Endothelial cell of umbilical vein (primary cell): ENCODE data around the gene ALG12. TPM values are rescaled to one million over a fixed set of nuclear protein-coding genes. Genes with fewer than 3 reads are reported as not detected.

Experiments
- BruUV-seq: library from RNA; stranded (reverse); fragments of 400-500 nt; replicated peaks from 2 replicates; lab custom pipeline; 2021; lab: Mats Ljungman, UMichigan
- CTCF ChIA-PET: fragments of 300-600, 350-600 bp; sonication (Branson Sonifier 250); formaldehyde crosslinking; loops from one replicate; lab custom pipeline; 2021; ENCODE audit warnings: antibody characterized with exemption, inconsistent platforms; lab: Charles Lee
- POLR2A ChIA-PET: fragments of 300-600, 350-600 bp; sonication (Branson Sonifier 250); formaldehyde crosslinking; loops from one replicate; lab custom pipeline; 2021; ENCODE audit warnings: antibody characterized with exemption, inconsistent platforms; lab: Charles Lee
- DNase-seq: peaks from one replicate; pipeline ENCODE4 v3.0.0-alpha.2; 2011; ENCODE audit warnings: low read depth, low spot score
- FAIRE-seq: peaks from 2 replicates; lab custom pipeline; 2011; peaks lifted over from hg19 to GRCh38; lab: Jason Lieb, UNC
- H2AFZ ChIP-seq: 2 replicates; pipeline ENCODE4 v1.6.0; 2012; ENCODE audit warnings: low read depth, low read length, control low read depth, inconsistent platforms
- H3K27ac ChIP-seq: 2 replicates; pipeline ENCODE4 v1.5.1; 2011; ENCODE audit warnings: low read depth, mild to moderate bottlenecking, control low read depth, low read length, moderate library complexity; ENCODE audit not compliant: insufficient read depth
- H3K27me3 ChIP-seq, 2 experiments: 2 replicates each; pipeline versions ENCODE4 v1.6.0 to v1.6.1; 2011; ENCODE audit warnings: low read length in 2 of 2, mixed read lengths in 1 of 2; ENCODE audit not compliant: control insufficient read depth in 2 of 2, insufficient read depth in 2 of 2
- H3K36me3 ChIP-seq, 2 experiments: 2 replicates in 1 of 2; 3 replicates in 1 of 2; pipeline ENCODE4 v1.5.1; 2011; ENCODE audit warnings: low read length in 2 of 2, mild to moderate bottlenecking in 1 of 2, moderate library complexity in 1 of 2; ENCODE audit not compliant: control insufficient read depth in 2 of 2, insufficient read depth in 2 of 2; ENCODE audit errors: extremely low read depth in 1 of 2
- H3K4me1 ChIP-seq: 3 replicates; pipeline ENCODE4 v1.5.1; 2011; ENCODE audit warnings: mild to moderate bottlenecking, low read length; ENCODE audit not compliant: control insufficient read depth, insufficient read depth; ENCODE audit errors: extremely low read depth
- H3K4me2 ChIP-seq: 2 replicates; pipeline ENCODE4 v1.6.1; 2011; ENCODE audit warnings: low read length, control low read depth, mixed read lengths; ENCODE audit not compliant: insufficient read depth
- H3K4me3 ChIP-seq, 3 experiments: fragments of 200-600 bp in 1 of 3; sonication (generic), shearing (Covaris generic) in 1 of 3; replicated peaks in 1 of 3; 2 replicates each; pipeline ENCODE4 v1.5.1; 2011 to 2016; ENCODE audit warnings: control low read depth in 3 of 3, low read length in 3 of 3, mild to moderate bottlenecking in 2 of 3, inconsistent platforms in 1 of 3, low read depth in 1 of 3, moderate library complexity in 1 of 3; ENCODE audit not compliant: insufficient read depth in 1 of 3
- H3K79me2 ChIP-seq: 2 replicates; pipeline ENCODE4 v1.6.0; 2012; ENCODE audit warnings: low read length, inconsistent platforms; ENCODE audit not compliant: control insufficient read depth, insufficient read depth
- H3K9ac ChIP-seq: replicated peaks from 2 replicates; pipeline ENCODE3; 2011; ENCODE audit warnings: low read length, control low read depth; ENCODE audit not compliant: insufficient read depth; ENCODE audit errors: extremely low read depth
- H3K9me1 ChIP-seq: replicated peaks from 3 replicates; pipeline ENCODE4 v1.6.0; 2011; ENCODE audit warnings: mild to moderate bottlenecking, low read length; ENCODE audit not compliant: control insufficient read depth, insufficient read depth; ENCODE audit errors: extremely low read depth
- H3K9me3 ChIP-seq: replicated peaks from 2 replicates; pipeline ENCODE4 v1.5.1; 2012; ENCODE audit warnings: low read length, inconsistent platforms; ENCODE audit not compliant: control insufficient read depth, insufficient read depth
- H4K20me1 ChIP-seq: replicated peaks from 2 replicates; pipeline ENCODE3; 2011; ENCODE audit warnings: mild to moderate bottlenecking, low read length; ENCODE audit not compliant: control insufficient read depth, insufficient read depth; ENCODE audit errors: extremely low read depth
- EZH2 ChIP-seq: IDR thresholded peaks from 2 replicates; pipeline ENCODE4 v1.6.1; 2012; ENCODE audit warnings: borderline replicate concordance, low read depth, mild to moderate bottlenecking, moderate library complexity, low read length, inconsistent platforms; ENCODE audit not compliant: severe bottlenecking
- FOS ChIP-seq: IDR thresholded peaks from 2 replicates; pipeline ENCODE4 v1.6.1; 2011; ENCODE audit warnings: mild to moderate bottlenecking, low read length, moderate library complexity, borderline replicate concordance; ENCODE audit not compliant: insufficient read depth
- GATA2 ChIP-seq: IDR thresholded peaks from 2 replicates; pipeline ENCODE4 v1.7.0; 2011; ENCODE audit warnings: low read depth, mild to moderate bottlenecking, moderate library complexity, mixed read lengths, low read length; ENCODE audit not compliant: insufficient read length, insufficient read depth
- JUN ChIP-seq: IDR thresholded peaks from 2 replicates; pipeline ENCODE4 v1.6.1; 2011; ENCODE audit warnings: borderline replicate concordance, low read depth; ENCODE audit not compliant: insufficient read length, insufficient read depth
- MYC ChIP-seq: IDR thresholded peaks from one replicate; pipeline ENCODE4 v1.6.1; 2011; ENCODE audit warnings: mild to moderate bottlenecking, low read depth, low read length
- POLR2A ChIP-seq: IDR thresholded peaks from 2 replicates; pipeline ENCODE4 v1.6.1; 2012; ENCODE audit warnings: low read depth, mild to moderate bottlenecking, control low read depth, low read length
- POLR2AphosphoS5 ChIP-seq: IDR thresholded peaks from 2 replicates; pipeline ENCODE4 v1.6.1; 2012; ENCODE audit warnings: low read depth, mild to moderate bottlenecking, control low read depth, low read length, moderate library complexity; ENCODE audit not compliant: insufficient read depth
- dilution Hi-C: fragments of 300-500 bp; cut with MboI; formaldehyde crosslinking; loops from one replicate; pipeline ENCODE4 v1.15.0; 2019; ENCODE audit warnings: low sequenced_read_pairs; ENCODE audit not compliant: extremely low pct_ligation_motif_present
- intact Hi-C: fragments of 100-400 bp; cut with micrococcal nuclease; formaldehyde crosslinking; loops from one replicate; pipeline ENCODE4 v1.10.0; 2022
- polyA plus RNA-seq, 4 experiments: library from polyadenylated mRNA; depleted of rRNA in 3 of 4; stranded (reverse) in 3 of 4; unstranded in 1 of 4; fragments of >200 nt; gene quantifications; 2 replicates each; pipeline versions ENCODE4 v1.2.1 to v1.2.3, GENCODE V29; 2011 to 2012; ENCODE audit warnings: missing spikeins in 1 of 4
- total RNA-seq: library from RNA; stranded (reverse); gene quantifications from 2 replicates; pipeline ENCODE4 v1.2.3, GENCODE V29; 2021
- TF ChIP-seq, protein P1 (sequence below), 2 donors: IDR thresholded peaks; 1 replicate in 1 of 2; 2 replicates in 1 of 2; pipeline ENCODE4 v1.5.1; 2011; ENCODE audit warnings: low read length in 2 of 2, mild to moderate bottlenecking in 2 of 2, moderate library complexity in 2 of 2, control low read depth in 1 of 2, inconsistent platforms in 1 of 2, low read depth in 1 of 2; ENCODE audit not compliant: insufficient read depth in 1 of 2; ENCODE audit errors: extremely low read depth in 1 of 2
- TF ChIP-seq, protein P2 (sequence below): IDR thresholded peaks from 2 replicates; pipeline ENCODE4 v1.6.1; 2011; ENCODE audit not compliant: insufficient read depth, insufficient read length

Gene ALG12
- total and polyA plus RNA-seq, 2 donors (not counting 3 experiments of a cell fraction or from before 2014, with no cell fraction given), result 14.6 to 18.0 TPM

DNA sequence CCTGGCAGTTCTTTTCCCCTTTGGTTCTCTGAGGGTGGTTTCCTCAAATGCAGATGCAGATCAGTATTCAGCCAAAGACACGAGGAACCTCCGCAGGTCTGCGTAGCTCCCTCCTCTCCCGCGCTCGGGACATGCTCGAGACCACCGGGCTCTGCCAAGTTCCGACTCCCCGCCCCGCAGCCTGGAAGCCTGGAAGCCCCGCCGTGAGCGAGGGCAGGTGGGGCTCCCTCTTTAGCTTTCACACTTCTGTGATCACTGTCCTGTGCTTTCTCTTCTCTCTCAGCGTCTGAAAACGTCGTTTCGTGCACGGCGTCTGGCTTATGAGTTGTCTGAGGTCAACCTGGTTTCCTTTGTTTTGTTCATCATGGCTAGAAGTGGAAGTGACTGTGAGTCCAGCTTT, 38.0 kb downstream of the ALG12 start:
- Histone ChIP-seq H3K9me3 (no peaks in the 10 kb centered on the region), H3K27me3 (no peaks in the 10 kb centered on the region), H2AFZ (peak overlapping the region; percentile 26), H4K20me1 (no peaks in the 10 kb centered on the region), H3K9me1 (no peaks in the 10 kb centered on the region), H3K4me2 (peak overlapping the region; percentile 50), H3K27ac (peak overlapping the region; percentile 81), H3K4me1 (peaks cover 13% of the 10 kb centered on the region), H3K36me3 (peaks cover 0 to 6% of the 10 kb centered on the region in 2 experiments), H3K4me3 (no peak overlapping the region), H3K79me2 (peaks cover 78% of the 10 kb centered on the region), H3K9ac (peak overlapping the region; percentile 17)
- dilution Hi-C loops (no loop called here), intact Hi-C loops (loop anchor here (2.0 kb wide), 1 partner anchor 25 kb away; no protein-coding TSS in a partner anchor)
- FAIRE-seq (peak; percentile 77), DNase-seq (peak; percentile 86)
- ChIA-PET CTCF (interaction anchor here (0.8 kb wide), 1 partner anchor 113 kb away, joined by 4 read pairs; no protein-coding TSS in a partner anchor), POLR2A (no interaction called here)
- no TSS peak for BruUV-seq
- TF ChIP-seq FOS, result no peak
- no peak for TF ChIP-seq POLR2A
- TF ChIP-seq, protein P1, sequence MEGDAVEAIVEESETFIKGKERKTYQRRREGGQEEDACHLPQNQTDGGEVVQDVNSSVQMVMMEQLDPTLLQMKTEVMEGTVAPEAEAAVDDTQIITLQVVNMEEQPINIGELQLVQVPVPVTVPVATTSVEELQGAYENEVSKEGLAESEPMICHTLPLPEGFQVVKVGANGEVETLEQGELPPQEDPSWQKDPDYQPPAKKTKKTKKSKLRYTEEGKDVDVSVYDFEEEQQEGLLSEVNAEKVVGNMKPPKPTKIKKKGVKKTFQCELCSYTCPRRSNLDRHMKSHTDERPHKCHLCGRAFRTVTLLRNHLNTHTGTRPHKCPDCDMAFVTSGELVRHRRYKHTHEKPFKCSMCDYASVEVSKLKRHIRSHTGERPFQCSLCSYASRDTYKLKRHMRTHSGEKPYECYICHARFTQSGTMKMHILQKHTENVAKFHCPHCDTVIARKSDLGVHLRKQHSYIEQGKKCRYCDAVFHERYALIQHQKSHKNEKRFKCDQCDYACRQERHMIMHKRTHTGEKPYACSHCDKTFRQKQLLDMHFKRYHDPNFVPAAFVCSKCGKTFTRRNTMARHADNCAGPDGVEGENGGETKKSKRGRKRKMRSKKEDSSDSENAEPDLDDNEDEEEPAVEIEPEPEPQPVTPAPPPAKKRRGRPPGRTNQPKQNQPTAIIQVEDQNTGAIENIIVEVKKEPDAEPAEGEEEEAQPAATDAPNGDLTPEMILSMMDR (IDR thresholded peaks at IDR 0.05; ENCODE audit: extremely low read depth in 1 of 2, insufficient read depth in 1 of 2, low read depth in 1 of 2, low read length in 2 of 2), result no peak
- no peak for TF ChIP-seq POLR2AphosphoS5
- TF ChIP-seq, protein P2, sequence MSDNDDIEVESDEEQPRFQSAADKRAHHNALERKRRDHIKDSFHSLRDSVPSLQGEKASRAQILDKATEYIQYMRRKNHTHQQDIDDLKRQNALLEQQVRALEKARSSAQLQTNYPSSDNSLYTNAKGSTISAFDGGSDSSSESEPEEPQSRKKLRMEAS, result no peak
- TF ChIP-seq MYC, result no peak
- no peak for TF ChIP-seq EZH2
- no peak for TF ChIP-seq JUN
- TF ChIP-seq GATA2, result no peak
